K562 (cell line): ENCODE data around the gene PLEKHN1. TPM values are rescaled to one million over a fixed set of nuclear protein-coding genes. Genes with fewer than 3 reads are reported as not detected.

Experiments used
- ATAC-seq: fragments of 200-7000 bp; cut with Tn5 transposase; 3 replicates; pipeline ENCODE4 v1.9.1; 2020; ENCODE audit warnings: moderate library complexity
- BruUV-seq: library from RNA; stranded (reverse); fragments of 400-500 nt; replicated peaks from 2 replicates; lab custom pipeline; 2021; lab: Mats Ljungman, UMichigan
- CTCF ChIA-PET: fragments of 300-600 bp; formaldehyde crosslinking; extraction: SDS; loops from one replicate; lab custom pipeline; 2021; ENCODE audit warnings: low intra/inter-chr PET ratio; lab: Yijun Ruan, JAX
- POLR2A ChIA-PET: fragments of 300-600, 350-650 bp; sonication (Branson Sonifier 250); formaldehyde crosslinking; extraction: SDS; loops from one replicate; lab custom pipeline; 2021; ENCODE audit warnings: antibody characterized with exemption, inconsistent platforms; lab: Yijun Ruan, JAX
- DNase-seq, 4 experiments: peaks; one replicate each; pipeline versions ENCODE4 v3.0.0 to v3.0.0-alpha.2; 2011 to 2018; ENCODE audit warnings: low spot score in 3 of 4, mixed read lengths in 3 of 4; ENCODE audit errors: extremely low read depth in 1 of 4
- FAIRE-seq: peaks from 2 replicates; lab custom pipeline; 2011; peaks lifted over from hg19 to GRCh38; lab: Jason Lieb, UNC
- H2AFZ ChIP-seq: 2 replicates; pipeline ENCODE4 v1.6.0; 2011; ENCODE audit warnings: low read depth, low read length, control low read depth, inconsistent platforms
- H3K27ac ChIP-seq: fragments of 200-600 bp; 3 replicates; pipeline ENCODE4 v1.8.0; 2011; ENCODE audit warnings: low read depth, mild to moderate bottlenecking, control low read depth, inconsistent platforms, low read length, moderate library complexity, mixed read lengths; ENCODE audit errors: extremely low read depth
- H3K27me3 ChIP-seq, 2 experiments: fragments of 300-600 bp in 1 of 2; 2 replicates in 1 of 2; 3 replicates in 1 of 2; pipeline versions ENCODE4 v1.6.0 to v1.8.0; 2011; ENCODE audit warnings: inconsistent platforms in 2 of 2, low read length in 2 of 2, mild to moderate bottlenecking in 1 of 2, mixed read lengths in 1 of 2, moderate library complexity in 1 of 2; ENCODE audit not compliant: control insufficient read depth in 2 of 2, insufficient read depth in 2 of 2
- H3K36me3 ChIP-seq: fragments of 300-600 bp; 3 replicates; pipeline ENCODE4 v1.8.0; 2011; ENCODE audit warnings: mild to moderate bottlenecking, low read length, inconsistent platforms; ENCODE audit not compliant: control insufficient read depth, insufficient read depth
- H3K4me1 ChIP-seq, 2 experiments: fragments of 200-600 bp in 1 of 2; replicated peaks in 1 of 2; 2 replicates in 1 of 2; 3 replicates in 1 of 2; pipeline versions ENCODE4 v1.5.1 to v1.8.0; 2011; ENCODE audit warnings: inconsistent platforms in 2 of 2, low read length in 2 of 2, mild to moderate bottlenecking in 1 of 2, mixed read lengths in 1 of 2, moderate library complexity in 1 of 2; ENCODE audit not compliant: control insufficient read depth in 2 of 2, insufficient read depth in 2 of 2
- H3K4me2 ChIP-seq: 2 replicates; pipeline ENCODE4 v1.6.1; 2011; ENCODE audit warnings: low read length, control low read depth, inconsistent platforms, mixed read lengths; ENCODE audit not compliant: insufficient read depth
- H3K4me3 ChIP-seq: fragments of 200-600 bp; sonication (generic), shearing (Covaris generic); 2 replicates; pipeline ENCODE4 v1.5.1; 2016; ENCODE audit warnings: control low read depth, inconsistent platforms
- H3K79me2 ChIP-seq: fragments of 200-600 bp; 3 replicates; pipeline ENCODE4 v1.8.0; 2011; ENCODE audit warnings: low read length, inconsistent platforms; ENCODE audit not compliant: control insufficient read depth, insufficient read depth
- H3K9ac ChIP-seq, 2 experiments: 2 replicates each; pipeline versions ENCODE4 v1.6.0 to v1.6.1; 2011; ENCODE audit warnings: low read depth in 2 of 2, low read length in 2 of 2, control low read depth in 1 of 2, inconsistent platforms in 1 of 2, mild to moderate bottlenecking in 1 of 2, mixed read lengths in 1 of 2; ENCODE audit not compliant: insufficient read depth in 1 of 2
- H3K9me1 ChIP-seq: one replicate; pipeline ENCODE4 v1.6.0; 2011; ENCODE audit warnings: inconsistent platforms, mild to moderate bottlenecking, low read length, moderate library complexity; ENCODE audit not compliant: control insufficient read depth, insufficient read depth
- H3K9me3 ChIP-seq: replicated peaks from 2 replicates; pipeline ENCODE4 v1.5.1; 2011; ENCODE audit warnings: low read depth, low read length, inconsistent platforms; ENCODE audit not compliant: control insufficient read depth, insufficient read depth
- H4K20me1 ChIP-seq: replicated peaks from 2 replicates; pipeline ENCODE4 v1.6.1; 2011; ENCODE audit warnings: low read length, inconsistent platforms, mixed read lengths; ENCODE audit not compliant: control insufficient read depth, insufficient read depth
- BHLHE40 ChIP-seq: IDR thresholded peaks from 2 replicates; pipeline ENCODE4 v1.6.1; 2011; ENCODE audit warnings: low read length, improper control_type of control experiment
- BRF2 ChIP-seq: IDR thresholded peaks from 3 replicates; pipeline ENCODE4 v1.6.1; 2011; ENCODE audit warnings: borderline replicate concordance, mild to moderate bottlenecking; ENCODE audit not compliant: insufficient read length, insufficient read depth
- CBX2 ChIP-seq: fragments of 200-600 bp; sonication (generic); IDR thresholded peaks from one replicate; pipeline ENCODE4 v1.6.1; 2012; ENCODE audit warnings: mild to moderate bottlenecking, low read length, inconsistent platforms; ENCODE audit not compliant: insufficient read depth, poor library complexity, severe bottlenecking
- EGR1 ChIP-seq: fragments of 450-650 bp; conservative IDR thresholded peaks from 2 replicates; pipeline ENCODE4 v1.6.1; 2017; ENCODE audit warnings: mild to moderate bottlenecking
- FOXP4 ChIP-seq: sonication (generic); formaldehyde crosslinking; IDR thresholded peaks from 2 replicates; pipeline ENCODE4 v1.8.0; 2022; ENCODE audit warnings: mild to moderate bottlenecking, missing genetic modification reagents, borderline replicate concordance
- GABPB2 ChIP-seq: fragments of 250-450 bp; sonication (Bioruptor Pico); conservative IDR thresholded peaks from 2 replicates; pipeline ENCODE4 v1.5.1; 2021; ENCODE audit warnings: mild to moderate bottlenecking
- MED1 ChIP-seq: sonication (generic); formaldehyde crosslinking; IDR thresholded peaks from 2 replicates; pipeline ENCODE4 v1.8.1; 2023; ENCODE audit warnings: missing genetic modification reagents, borderline replicate concordance
- NR0B1 ChIP-seq: fragments of 450-650 bp; IDR thresholded peaks from one replicate; pipeline ENCODE4 v1.6.1; 2018; ENCODE audit warnings: mild to moderate bottlenecking, moderate library complexity; ENCODE audit not compliant: partially characterized antibody
- POLR3G ChIP-seq: IDR thresholded peaks from 2 replicates; pipeline ENCODE4 v1.6.1; 2011; ENCODE audit not compliant: insufficient read length, insufficient replicate concordance; ENCODE audit errors: extremely low read depth
- SOX6 ChIP-seq: fragments of 450-650 bp; IDR thresholded peaks from 2 replicates; pipeline ENCODE4 v1.6.1; 2014; ENCODE audit warnings: mild to moderate bottlenecking
- ZFPM2 ChIP-seq: fragments of 250-450 bp; sonication (Bioruptor Pico); IDR thresholded peaks from 2 replicates; pipeline ENCODE4 v1.5.1; 2022; ENCODE audit warnings: mild to moderate bottlenecking
- WGBS: fragments of 100-300 bp; shearing (Covaris generic); methylation state at CpG from one replicate; pipeline ENCODE4 v1.1.6; 2016; ENCODE audit warnings: low coverage, mixed read lengths; ENCODE audit not compliant: insufficient coverage; ENCODE audit errors: missing lambda C conversion rate; 5-methylcytosine and 5-hydroxymethylcytosine counted together
- in situ Hi-C: fragments of 300-500 bp; cut with MboI; formaldehyde crosslinking; loops from 4 replicates; pipeline ENCODE4 v1.15.0; 2018; ENCODE audit warnings: inconsistent platforms, mixed read lengths
- intact Hi-C: fragments of 100-400 bp; cut with micrococcal nuclease; formaldehyde crosslinking; loops from 2 replicates; pipeline ENCODE4 v1.14.2; 2022
- polyA plus RNA-seq, 8 experiments: library from polyadenylated mRNA; depleted of rRNA in 4 of 8; stranded (reverse) in 5 of 8; unstranded in 3 of 8; fragments of >200 nt; fragmentation: Nextera tagmentation in 2 of 8; fragmentation: Illumina TruSeq in 1 of 8; extraction: Ambion mirVana in 2 of 8; extraction: Trizol in 1 of 8; gene quantifications; 2 replicates each; pipeline versions ENCODE4 v1.2.1 to v1.2.3, GENCODE V29; 2011 to 2014; ENCODE audit warnings: inconsistent platforms in 1 of 8, missing spikeins in 1 of 8
- total RNA-seq, 7 experiments: library from RNA; depleted of rRNA in 6 of 7; stranded (reverse); fragments of >200 nt in 6 of 7; fragmentation: Illumina TruSeq in 2 of 7; extraction: Trizol in 2 of 7; gene quantifications; 2 replicates each; pipeline versions ENCODE4 v1.2.1 to v1.2.3, GENCODE V29; 2011 to 2021; ENCODE audit warnings: low replicate concordance in 1 of 7
- TF ChIP-seq, protein P1 (sequence below): sonication (generic); formaldehyde crosslinking; IDR thresholded peaks from 2 replicates; pipeline ENCODE4 v1.5.0; 2020; ENCODE audit warnings: missing genetic modification reagents
- TF ChIP-seq, protein P2 (sequence below): fragments of 250-450 bp; sonication (Bioruptor Pico); IDR thresholded peaks from 2 replicates; pipeline ENCODE4 v1.8.0; 2021; ENCODE audit warnings: moderate library complexity, mild to moderate bottlenecking, inconsistent platforms
- TF ChIP-seq, protein P3 (sequence below): sonication (generic); formaldehyde crosslinking; IDR thresholded peaks from 2 replicates; pipeline ENCODE4 v1.9.0; 2022; ENCODE audit warnings: mild to moderate bottlenecking, missing genetic modification reagents

The PLEKHN1 gene
- total and polyA plus RNA-seq, 9 of the 15 experiments (the other 6 are each of a cell fraction or from before 2014, with no cell fraction given), result 0.07 to 1.5 (median 0.13) TPM; not detected in 2

- Histone ChIP-seq H3K9me1 (no peaks in the 10 kb centered on the region), H3K4me1 (peaks cover 21 to 84% of the 10 kb centered on the region in 2 experiments), H3K79me2 (no peaks in the 10 kb centered on the region), H3K4me2 (no peak overlapping the region; the same call in 1 of the 2 replicates), H2AFZ (no peak overlapping the region), H3K27ac (no peak overlapping the region), H3K4me3 (no peak overlapping the region), H4K20me1 (peaks cover 18% of the 10 kb centered on the region), H3K9me3 (no peaks in the 10 kb centered on the region), H3K9ac (peak overlapping the region in 1 of 2 experiments; percentile 65; a peak in 2 of 4 replicates), H3K27me3 (peaks cover 11 to 34% of the 10 kb centered on the region in 2 experiments; a peak in 4 of 5 replicates), H3K36me3 (no peaks in the 10 kb centered on the region)
- in situ Hi-C loops (no loop called here), intact Hi-C loops (no loop called here)
- ChIA-PET CTCF (no interaction called here), POLR2A (no interaction called here)
- no peak for ATAC-seq
- FAIRE-seq, result no peak
- WGBS, result 9% methylated on average over 31 of the region's 45 CpGs
- no peak for DNase-seq
- BruUV-seq, result no TSS peak
- TF ChIP-seq BRF2 (no peak), NR0B1 (no peak), SOX6 (no peak), POLR3G (no peak), ZFPM2 (no peak), CBX2 (no peak), MED1 (CRISPR knock-in tag) (no peak), BHLHE40 (peak; percentile 65), FOXP4 (CRISPR knock-in tag) (no peak), GABPB2 (CRISPR knock-in tag) (no peak), EGR1 (no peak)
- TF ChIP-seq, protein P1, sequence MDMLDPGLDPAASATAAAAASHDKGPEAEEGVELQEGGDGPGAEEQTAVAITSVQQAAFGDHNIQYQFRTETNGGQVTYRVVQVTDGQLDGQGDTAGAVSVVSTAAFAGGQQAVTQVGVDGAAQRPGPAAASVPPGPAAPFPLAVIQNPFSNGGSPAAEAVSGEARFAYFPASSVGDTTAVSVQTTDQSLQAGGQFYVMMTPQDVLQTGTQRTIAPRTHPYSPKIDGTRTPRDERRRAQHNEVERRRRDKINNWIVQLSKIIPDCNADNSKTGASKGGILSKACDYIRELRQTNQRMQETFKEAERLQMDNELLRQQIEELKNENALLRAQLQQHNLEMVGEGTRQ (CRISPR knock-in tag), result peak; percentile 30; the same call in 1 of the 2 replicates
- TF ChIP-seq, protein P2, sequence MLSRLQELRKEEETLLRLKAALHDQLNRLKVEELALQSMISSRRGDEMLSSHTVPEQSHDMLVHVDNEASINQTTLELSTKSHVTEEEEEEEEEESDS (CRISPR knock-in tag), result no peak
- TF ChIP-seq, protein P3, sequence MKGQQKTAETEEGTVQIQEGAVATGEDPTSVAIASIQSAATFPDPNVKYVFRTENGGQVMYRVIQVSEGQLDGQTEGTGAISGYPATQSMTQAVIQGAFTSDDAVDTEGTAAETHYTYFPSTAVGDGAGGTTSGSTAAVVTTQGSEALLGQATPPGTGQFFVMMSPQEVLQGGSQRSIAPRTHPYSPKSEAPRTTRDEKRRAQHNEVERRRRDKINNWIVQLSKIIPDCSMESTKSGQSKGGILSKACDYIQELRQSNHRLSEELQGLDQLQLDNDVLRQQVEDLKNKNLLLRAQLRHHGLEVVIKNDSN (CRISPR knock-in tag), result peak; percentile 47
Measured at GRCh38 chr1:936348-937264, 29.7 kb upstream of the PLEKHN1 start.
